Keratinocyte (primary cell): ENCODE measurements around the gene PEX11A. TPM values are rescaled to one million over a fixed set of nuclear protein-coding genes. Genes with fewer than 3 reads are reported as not detected.

Experiments
- DNase-seq: peaks from one replicate; pipeline ENCODE4 v3.0.0-alpha.2; 2011; ENCODE audit warnings: low read depth, missing footprints, low spot score
- FAIRE-seq: peaks from 2 replicates; lab custom pipeline; 2011; peaks lifted over from hg19 to GRCh38; lab: Jason Lieb, UNC
- H2AFZ ChIP-seq: 2 replicates; pipeline ENCODE4 v1.6.0; 2012; ENCODE audit warnings: low read length, control low read depth, inconsistent platforms; ENCODE audit not compliant: control insufficient read depth
- H3K27ac ChIP-seq: 2 replicates; pipeline ENCODE4 v1.5.1; 2011; ENCODE audit warnings: low read length; ENCODE audit not compliant: control insufficient read depth, insufficient read depth
- H3K27me3 ChIP-seq: 3 replicates; pipeline ENCODE4 v1.6.0; 2011; ENCODE audit warnings: low read length; ENCODE audit not compliant: control insufficient read depth, insufficient read depth; ENCODE audit errors: extremely low read depth
- H3K36me3 ChIP-seq, 2 experiments: 2 replicates in 1 of 2; 3 replicates in 1 of 2; pipeline ENCODE4 v1.5.1; 2011; ENCODE audit warnings: low read length in 2 of 2, mild to moderate bottlenecking in 1 of 2; ENCODE audit not compliant: control insufficient read depth in 2 of 2, insufficient read depth in 2 of 2; ENCODE audit errors: extremely low read depth in 1 of 2
- H3K4me1 ChIP-seq: 3 replicates; pipeline ENCODE4 v1.5.1; 2011; ENCODE audit warnings: low read length; ENCODE audit not compliant: control insufficient read depth, insufficient read depth; ENCODE audit errors: extremely low read depth
- H3K4me2 ChIP-seq: 3 replicates; pipeline ENCODE4 v1.6.0; 2011; ENCODE audit warnings: low read depth, low read length; ENCODE audit not compliant: control insufficient read depth, insufficient read depth; ENCODE audit errors: extremely low read depth
- H3K4me3 ChIP-seq, 3 experiments: fragments of 200-600 bp in 1 of 3; sonication (generic) in 1 of 3; 2 replicates in 2 of 3; 3 replicates in 1 of 3; pipeline ENCODE4 v1.5.1; 2011 to 2016; ENCODE audit warnings: low read length in 3 of 3, mild to moderate bottlenecking in 3 of 3, control low read depth in 2 of 3, inconsistent platforms in 1 of 3, low read depth in 1 of 3, mixed read lengths in 1 of 3, mixed run types in 1 of 3, moderate library complexity in 1 of 3; ENCODE audit not compliant: control insufficient read depth in 2 of 3, insufficient read depth in 2 of 3; ENCODE audit errors: extremely low read depth in 1 of 3
- H3K79me2 ChIP-seq: 2 replicates; pipeline ENCODE4 v1.6.0; 2012; ENCODE audit warnings: low read length; ENCODE audit not compliant: control insufficient read depth, insufficient read depth
- H3K9ac ChIP-seq: 3 replicates; pipeline ENCODE4 v1.6.0; 2011; ENCODE audit warnings: low read length; ENCODE audit not compliant: control insufficient read depth, insufficient read depth; ENCODE audit errors: extremely low read depth
- H3K9me1 ChIP-seq: 3 replicates; pipeline ENCODE4 v1.6.0; 2011; ENCODE audit warnings: low read length; ENCODE audit not compliant: control insufficient read depth, insufficient read depth; ENCODE audit errors: extremely low read depth
- H3K9me3 ChIP-seq: 2 replicates; pipeline ENCODE4 v1.5.1; 2012; ENCODE audit warnings: low read depth, low read length; ENCODE audit not compliant: control insufficient read depth
- H4K20me1 ChIP-seq: 3 replicates; pipeline ENCODE4 v1.6.0; 2011; ENCODE audit warnings: low read length; ENCODE audit not compliant: control insufficient read depth, insufficient read depth; ENCODE audit errors: extremely low read depth
- CTCF ChIP-seq, 3 experiments: IDR thresholded peaks in 1 of 3; conservative IDR thresholded peaks in 1 of 3; optimal IDR thresholded peaks in 1 of 3; 2 replicates in 2 of 3; 3 replicates in 1 of 3; pipeline versions ENCODE3 to v1.5.1; 2011; ENCODE audit warnings: low read length in 3 of 3, mild to moderate bottlenecking in 3 of 3, moderate library complexity in 2 of 3, control low read depth in 1 of 3, inconsistent platforms in 1 of 3; ENCODE audit not compliant: insufficient read depth in 2 of 3; ENCODE audit errors: extremely low read depth in 1 of 3
- EZH2 ChIP-seq: IDR thresholded peaks from one replicate; pipeline ENCODE4 v1.6.1; 2012; ENCODE audit warnings: inconsistent platforms, mild to moderate bottlenecking, low read length, moderate library complexity
- dilution Hi-C: fragments of 300-500 bp; cut with MboI; formaldehyde crosslinking; loops from one replicate; pipeline ENCODE4 v1.7.0; 2020; ENCODE audit warnings: low sequenced_read_pairs; ENCODE audit not compliant: extremely low pct_ligation_motif_present
- polyA plus RNA-seq, 5 experiments: library from polyadenylated mRNA; depleted of rRNA in 3 of 5; stranded (reverse) in 3 of 5; stranded (forward) in 1 of 5; unstranded in 1 of 5; fragments of >200 nt; gene quantifications; 1 replicate in 1 of 5; 2 replicates in 3 of 5; 3 replicates in 1 of 5; pipeline versions ENCODE4 v1.2.1 to v1.2.3, GENCODE V29; 2011 to 2012; ENCODE audit warnings: missing spikeins in 2 of 5, low read depth in 1 of 5, low replicate concordance in 1 of 5

Gene PEX11A
- polyA plus RNA-seq, 1 donor (not counting 4 experiments of a cell fraction or from before 2014, with no cell fraction given): 6.0 TPM

GRCh38 chr15:89654301-89654761 is 36.2 kb downstream of the PEX11A start:
- no peak for DNase-seq
- Histone ChIP-seq H3K4me2 (peak overlapping the region; percentile 79), H3K9ac (peak overlapping the region; percentile 45), H3K9me3 (no peaks in the 10 kb centered on the region), H3K36me3 (no peaks in the 10 kb centered on the region), H3K9me1 (no peaks in the 10 kb centered on the region), H3K4me3 (peak overlapping the region; percentile 49 to 65 (median 53)), H3K79me2 (no peaks in the 10 kb centered on the region), H3K27me3 (peaks cover 6% of the 10 kb centered on the region), H4K20me1 (no peaks in the 10 kb centered on the region), H3K4me1 (peaks cover 3% of the 10 kb centered on the region), H3K27ac (no peak overlapping the region), H2AFZ (peak overlapping the region; percentile 65)
- dilution Hi-C loops: no loop called here
- TF ChIP-seq CTCF (optimal IDR thresholded peaks at IDR 0.05 in 1 of 3, IDR thresholded peaks at IDR 0.05 in 1 of 3, conservative IDR thresholded peaks at IDR 0.05 in 1 of 3; ENCODE audit: extremely low read depth in 1 of 3, insufficient read depth in 2 of 3, low read length in 3 of 3): no peak
- TF ChIP-seq EZH2: no peak
- FAIRE-seq: no peak

- Histone ChIP-seq H3K27me3 (peaks cover 6% of the 10 kb centered on the region), H3K9me1 (no peaks in the 10 kb centered on the region), H3K79me2 (no peaks in the 10 kb centered on the region), H3K27ac (no peak overlapping the region), H4K20me1 (no peaks in the 10 kb centered on the region), H3K9me3 (no peaks in the 10 kb centered on the region), H3K4me1 (peaks cover 3% of the 10 kb centered on the region), H3K36me3 (no peaks in the 10 kb centered on the region), H2AFZ (no peak overlapping the region), H3K4me2 (no peak overlapping the region), H3K4me3 (no peak overlapping the region), H3K9ac (no peak overlapping the region)
- FAIRE-seq (no peak), DNase-seq (no peak)
- dilution Hi-C loops: no loop called here
- TF ChIP-seq EZH2: no peak
- TF ChIP-seq CTCF (optimal IDR thresholded peaks at IDR 0.05 in 1 of 3, IDR thresholded peaks at IDR 0.05 in 1 of 3, conservative IDR thresholded peaks at IDR 0.05 in 1 of 3; ENCODE audit: extremely low read depth in 1 of 3, insufficient read depth in 2 of 3, low read length in 3 of 3): no peak
Observed at GRCh38 chr15:89653578-89653977, 37.0 kb downstream of the PEX11A start.
